Posterior cingulate gyrus (tissue), 11 donors: ENCODE data around the gene CDKN1C.

ENCODE experiments used
- DNase-seq, 10 donors: peaks; one replicate each; pipeline versions ENCODE4 v3.0.0 to v3.0.0-alpha.2; 2020 to 2021; ENCODE audit warnings: mixed read lengths in 3 of 10
- intact Hi-C: fragments of 100-400 bp; cut with DNase I; formaldehyde crosslinking; loops from one replicate; pipeline ENCODE4 v1.15.1; 2023

Gene CDKN1C

GRCh38 chr11:2855162-2855561 lies 30.4 kb downstream of the CDKN1C start:
- intact Hi-C loops = no loop called here
- no peak for DNase-seq

GRCh38 chr11:2853997-2854560 lies 31.5 kb downstream of the CDKN1C start:
- DNase-seq = no peak
- intact Hi-C loops = no loop called here

DNA sequence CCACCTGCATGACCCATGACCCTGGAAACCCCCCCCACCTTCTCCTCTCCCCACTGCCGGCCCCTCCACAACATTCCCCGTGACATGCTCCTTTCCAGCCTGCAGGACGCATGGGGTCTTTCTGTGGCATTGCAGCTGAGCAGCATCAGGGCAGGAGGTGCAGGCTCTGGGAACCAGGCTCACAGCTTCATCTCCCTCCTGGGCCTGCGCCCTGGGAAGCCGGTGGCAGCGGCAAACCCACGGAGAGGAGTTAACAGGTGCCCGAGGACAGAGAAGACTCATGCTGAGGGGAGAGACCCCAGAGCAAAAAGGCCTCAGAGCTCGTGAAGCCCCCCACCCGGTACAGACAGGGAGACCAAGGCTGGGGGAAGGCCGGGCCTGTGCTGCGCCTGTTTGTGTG lies 32.2 kb downstream of the CDKN1C start:
- intact Hi-C loops = no loop called here
- no peak for DNase-seq

- DNase-seq = no peak
- intact Hi-C loops = no loop called here
Observed at GRCh38 chr11:2849994-2850770, 35.4 kb downstream of the CDKN1C start.

DNA sequence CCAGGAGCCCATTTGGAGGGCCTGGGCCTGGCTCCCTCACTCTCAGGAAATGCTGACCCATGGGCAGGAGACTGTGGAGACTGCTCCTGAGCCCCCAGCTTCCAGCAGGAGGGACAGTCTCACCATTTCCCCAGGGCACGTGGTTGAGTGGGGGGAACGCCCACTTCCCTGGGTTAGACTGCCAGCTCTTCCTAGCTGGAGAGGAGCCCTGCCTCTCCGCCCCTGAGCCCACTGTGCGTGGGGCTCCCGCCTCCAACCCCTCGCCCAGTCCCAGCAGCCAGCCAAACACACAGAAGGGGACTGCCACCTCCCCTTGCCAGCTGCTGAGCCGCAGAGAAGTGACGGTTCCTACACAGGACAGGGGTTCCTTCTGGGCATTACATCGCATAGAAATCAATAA lies 37.1 kb downstream of the CDKN1C start:
- no peak for DNase-seq

DNA sequence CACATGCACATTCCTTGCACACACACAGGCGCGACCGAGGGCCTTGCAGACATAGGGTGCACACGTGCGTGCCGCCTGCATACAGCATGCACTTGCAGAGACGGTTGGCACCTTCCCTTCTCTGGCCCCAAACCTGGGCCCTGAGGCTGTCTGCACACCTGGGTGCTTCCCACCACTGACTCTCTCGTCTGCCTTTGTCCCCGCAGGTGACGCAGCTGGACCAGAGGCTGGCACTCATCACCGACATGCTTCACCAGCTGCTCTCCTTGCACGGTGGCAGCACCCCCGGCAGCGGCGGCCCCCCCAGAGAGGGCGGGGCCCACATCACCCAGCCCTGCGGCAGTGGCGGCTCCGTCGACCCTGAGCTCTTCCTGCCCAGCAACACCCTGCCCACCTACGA lies 38.0 kb downstream of the CDKN1C start:
- no peak for DNase-seq
- intact Hi-C loops = no loop called here

More for the DNA sequence above, 37.1 kb downstream of the CDKN1C start:
- intact Hi-C loops = no loop called here

DNA sequence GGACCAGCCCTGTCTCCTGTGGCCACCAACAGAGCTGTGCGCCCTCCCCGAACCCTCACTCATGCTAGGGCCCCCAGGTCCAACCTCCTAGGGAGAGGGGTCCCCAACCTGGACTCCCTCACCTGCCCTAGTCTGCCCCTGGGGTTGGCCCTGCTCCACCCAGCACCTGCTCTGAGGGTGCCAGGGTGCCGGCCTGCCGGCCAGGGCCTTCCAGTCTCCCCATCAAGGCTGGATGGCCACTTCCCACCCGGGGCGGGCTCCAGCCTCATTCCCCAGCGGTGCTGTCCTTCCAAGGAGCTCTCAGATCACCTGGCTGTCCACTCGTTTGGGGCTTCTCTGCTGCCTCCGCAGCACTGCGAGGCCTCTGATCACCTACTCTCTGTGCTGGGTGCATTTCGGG lies 39.1 kb downstream of the CDKN1C start:
- intact Hi-C loops = no loop called here
- DNase-seq = no peak

GRCh38 chr11:2846056-2846455 lies 39.5 kb downstream of the CDKN1C start:
- intact Hi-C loops = no loop called here
- DNase-seq = no peak

DNA sequence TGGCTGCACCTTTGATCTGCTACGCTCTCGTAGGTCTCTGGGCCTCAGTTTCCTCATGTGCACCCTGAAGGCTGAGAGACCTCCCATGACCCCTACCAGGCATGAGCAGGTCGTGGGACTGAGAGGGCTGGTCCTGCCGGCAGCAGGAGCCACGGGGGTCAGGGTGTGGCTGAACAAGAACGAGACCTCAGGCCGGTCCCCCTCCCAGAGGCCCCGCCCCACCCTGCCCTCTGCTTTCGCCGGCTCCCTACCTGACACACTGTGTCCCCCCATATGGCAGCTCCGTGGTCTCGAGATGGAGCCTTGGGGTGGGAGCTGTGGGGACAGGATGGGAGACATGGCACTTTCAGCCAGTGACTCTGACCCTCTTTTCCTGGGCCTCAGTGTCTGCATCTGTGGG lies 40.6 kb downstream of the CDKN1C start:
- intact Hi-C loops = no loop called here
- DNase-seq = no peak

DNA sequence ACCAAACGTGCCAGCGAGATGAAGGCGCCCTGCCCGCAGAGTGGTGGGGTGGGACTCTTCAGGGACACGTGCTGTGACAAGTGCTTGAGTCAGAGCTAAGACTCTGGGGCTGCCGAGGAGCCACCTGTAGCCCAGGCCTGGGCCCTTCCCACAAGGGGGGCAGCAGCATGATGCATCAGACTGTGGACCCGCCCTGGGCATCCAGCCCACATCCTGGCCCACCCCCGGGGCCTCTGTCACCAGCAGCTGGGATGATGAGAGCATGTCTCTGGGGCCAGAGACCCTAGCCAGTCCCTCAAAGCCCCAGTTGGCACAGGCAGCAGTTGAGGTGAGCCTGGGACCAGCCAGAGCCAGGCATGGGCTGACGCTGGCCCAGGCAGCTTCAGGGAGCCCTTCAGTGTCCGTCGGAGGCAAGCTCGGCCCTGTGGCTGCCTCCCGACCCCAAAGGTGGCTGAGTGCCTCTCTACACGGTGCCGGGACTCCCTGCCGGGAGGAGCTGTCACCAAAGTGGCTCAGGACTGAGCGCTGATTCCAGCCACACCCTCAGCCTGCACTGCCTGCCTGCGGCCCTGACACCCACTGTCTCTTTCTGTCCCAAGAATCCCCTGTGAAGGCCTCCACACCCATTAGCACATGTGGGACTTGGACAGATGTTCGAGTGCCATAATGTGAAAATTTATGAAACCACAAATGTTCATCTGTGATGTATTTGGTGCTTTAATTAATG lies 41.3 kb downstream of the CDKN1C start:
- intact Hi-C loops = no loop called here
- DNase-seq = no peak

GRCh38 chr11:2843551-2843950 lies 42.0 kb downstream of the CDKN1C start:
- intact Hi-C loops = no loop called here
- no peak for DNase-seq

GRCh38 chr11:2842876-2843275 lies 42.7 kb downstream of the CDKN1C start:
- intact Hi-C loops = no loop called here
- DNase-seq = no peak

GRCh38 chr11:2841411-2842190 lies 44.0 kb downstream of the CDKN1C start:
- no peak for DNase-seq
- intact Hi-C loops = no loop called here

- intact Hi-C loops = no loop called here
- peak in 1 of 10 donors; percentile 75 for DNase-seq
Observed at GRCh38 chr11:2839395-2839943, 46.1 kb downstream of the CDKN1C start.

DNA sequence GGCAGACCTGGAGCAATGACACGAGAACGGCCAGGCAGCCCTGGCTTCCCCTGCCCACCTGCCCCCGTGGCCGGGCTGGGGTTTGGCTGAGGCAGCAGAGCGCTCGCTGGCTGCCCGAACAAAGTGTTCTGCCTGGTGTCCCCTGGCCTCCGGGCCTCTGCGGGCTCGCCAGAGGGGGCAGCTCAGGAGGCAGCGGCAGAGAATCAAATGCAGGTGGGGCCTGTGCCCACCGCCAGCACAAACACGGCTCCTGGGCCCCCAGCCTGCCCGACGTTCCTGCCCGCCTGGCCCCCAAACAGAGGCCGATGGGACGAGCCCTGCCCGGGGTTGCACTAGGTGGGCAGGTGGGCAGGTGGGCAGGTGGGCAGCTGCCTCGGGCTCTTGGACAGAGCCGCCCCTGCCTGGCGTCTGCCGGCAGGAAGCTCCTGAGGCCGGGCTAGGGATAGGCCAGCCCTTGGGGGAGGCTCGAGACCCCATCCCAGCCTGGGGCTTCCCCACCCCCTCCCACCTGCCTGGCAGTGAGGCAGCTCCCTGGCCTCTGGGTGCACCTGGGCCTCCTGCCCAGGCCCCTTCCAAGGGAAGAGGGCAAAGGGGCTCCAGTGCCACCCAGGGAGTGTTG lies 46.8 kb downstream of the CDKN1C start:
- DNase-seq = peak in 2 of 10 donors; percentile 79
- intact Hi-C loops = no loop called here

- peak in 2 of 10 donors; percentile 59 to 68 for DNase-seq
- intact Hi-C loops = no loop called here
Observed at GRCh38 chr11:2838091-2838490, 47.5 kb downstream of the CDKN1C start.

GRCh38 chr11:2837651-2838050 lies 47.9 kb downstream of the CDKN1C start:
- peak in 2 of 10 donors; percentile 66 to 84 for DNase-seq
- intact Hi-C loops = no loop called here

DNA sequence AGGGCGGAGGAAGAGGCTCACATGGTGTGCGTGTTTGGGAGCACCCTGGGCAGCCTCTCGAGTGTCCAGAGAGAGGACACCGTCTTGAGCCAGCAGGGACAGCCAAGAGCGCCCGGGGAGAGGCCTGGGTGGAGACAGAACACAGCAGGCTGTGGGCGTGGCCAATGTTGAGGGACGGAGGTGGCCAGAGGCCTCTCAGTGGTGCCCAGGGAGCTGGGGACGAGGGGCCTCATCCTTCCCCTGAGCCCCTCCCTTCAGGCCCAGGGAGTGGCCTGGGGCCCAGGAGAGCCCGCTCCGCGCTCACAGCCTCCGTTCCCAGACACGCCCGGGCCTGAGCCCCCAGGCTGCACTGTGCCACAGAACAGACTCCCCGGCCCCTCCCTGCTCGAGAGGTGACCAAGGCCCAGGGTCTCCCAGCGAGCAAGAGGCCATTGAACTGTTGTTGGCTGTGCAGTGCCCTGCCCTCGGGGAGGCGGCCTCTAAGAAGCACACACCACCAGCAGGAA lies 48.4 kb downstream of the CDKN1C start:
- DNase-seq = peak in 3 of 10 donors; percentile 35 to 82 (median 45)
- intact Hi-C loops = no loop called here

DNA sequence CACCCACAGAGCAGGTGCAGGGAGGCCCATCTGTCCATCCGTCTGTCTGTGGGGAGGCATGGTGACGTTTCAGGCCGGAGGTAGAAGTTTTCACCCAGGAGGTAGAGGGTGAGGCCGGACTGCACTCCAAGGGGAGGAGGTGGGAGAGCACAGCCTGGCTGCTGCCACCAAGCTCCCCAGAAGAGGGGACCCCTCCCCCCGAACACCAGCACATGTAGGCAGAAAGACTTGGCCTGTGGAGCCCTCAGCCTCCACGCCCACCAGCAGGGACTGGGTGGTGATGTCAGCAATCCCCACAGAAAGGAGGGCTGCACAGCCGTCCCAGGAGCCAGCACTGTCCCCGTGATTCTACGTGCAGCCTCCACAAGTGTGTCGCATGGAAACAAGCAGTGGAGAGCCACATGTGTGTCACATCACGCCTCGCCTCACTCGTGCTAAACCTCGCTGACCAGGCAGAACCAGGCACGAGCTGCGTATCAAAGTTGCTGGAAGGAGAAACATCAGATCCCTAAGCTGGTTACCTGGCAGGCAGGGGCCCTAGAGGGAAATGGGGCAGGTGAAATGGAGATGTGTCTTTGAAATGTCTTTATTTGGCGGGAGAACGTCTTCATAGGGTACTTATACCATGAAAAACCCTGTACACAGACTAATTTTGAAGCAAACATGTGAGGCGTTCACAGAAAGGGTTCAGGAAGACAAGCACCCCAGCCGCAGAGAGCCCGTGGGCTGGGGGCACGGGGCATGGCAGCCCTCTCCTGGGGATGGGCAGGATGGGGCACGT lies 49.1 kb downstream of the CDKN1C start:
- DNase-seq = peak in 2 of 10 donors; percentile 76 to 78
- intact Hi-C loops = no loop called here
